A549 (cell line): ENCODE measurements around the gene AEBP1. TPM values are rescaled to one million over a fixed set of nuclear protein-coding genes. Genes with fewer than 3 reads are reported as not detected.

Experiments used
- ATAC-seq, 2 experiments: fragments of 200-7000 bp in 1 of 2; fragments of >200 bp in 1 of 2; cut with Nextera tagmentation in 1 of 2; cut with Tn5 transposase in 1 of 2; 3 replicates each; pipeline versions ENCODE4 v1.8.0 to v1.9.1; 2018 to 2020; ENCODE audit warnings: mild to moderate bottlenecking in 1 of 2, moderate library complexity in 1 of 2
- CTCF ChIA-PET: fragments of 300-600 bp; sonication (Branson Sonifier 250); formaldehyde crosslinking; extraction: SDS; loops from one replicate; lab custom pipeline; 2021; ENCODE audit warnings: antibody characterized with exemption, inconsistent platforms; lab: Yijun Ruan, JAX
- POLR2A ChIA-PET: fragments of 350-600 bp; formaldehyde crosslinking; extraction: SDS; loops from one replicate; lab custom pipeline; 2021; ENCODE audit warnings: antibody characterized with exemption, inconsistent platforms; lab: Yijun Ruan, JAX
- DNase-seq, 2 experiments: peaks; one replicate each; pipeline versions ENCODE4 v3.0.0 to v3.0.0-alpha.2; 2011 to 2016; ENCODE audit warnings: low read depth in 1 of 2, low spot score in 1 of 2
- FAIRE-seq: peaks from 2 replicates; lab custom pipeline; 2011; peaks lifted over from hg19 to GRCh38; lab: Jason Lieb, UNC
- H3K27ac ChIP-seq, 2 experiments: fragments of >200 bp; sonication (Bioruptor Twin); formaldehyde crosslinking; 3 replicates each; pipeline ENCODE4 v1.5.1; 2016 to 2017
- H3K4me1 ChIP-seq: fragments of >200 bp; sonication (Bioruptor Twin); formaldehyde crosslinking; 3 replicates; pipeline ENCODE4 v1.6.1; 2016
- H3K4me2 ChIP-seq: fragments of >200 bp; sonication (Bioruptor Twin); formaldehyde crosslinking; 3 replicates; pipeline ENCODE4 v1.6.1; 2016
- H3K4me3 ChIP-seq: fragments of >200 bp; sonication (Bioruptor Twin); formaldehyde crosslinking; 3 replicates; pipeline ENCODE4 v1.5.1; 2016
- H3K9me3 ChIP-seq: fragments of >200 bp; sonication (Bioruptor Twin); formaldehyde crosslinking; 3 replicates; pipeline ENCODE4 v1.6.1; 2016
- BHLHE40 ChIP-seq: IDR thresholded peaks from 2 replicates; pipeline ENCODE4 v1.6.1; 2012; ENCODE audit warnings: low read depth, low read length, inconsistent platforms
- CBX2 ChIP-seq: fragments of 200-600 bp; sonication (generic); IDR thresholded peaks from 2 replicates; pipeline ENCODE4 v1.6.1; 2016; ENCODE audit warnings: low read depth, mild to moderate bottlenecking, borderline replicate concordance
- FOSB ChIP-seq: fragments of 250-450 bp; sonication (Bioruptor Pico); IDR thresholded peaks from 2 replicates; pipeline ENCODE4 v1.5.0; 2020; ENCODE audit warnings: mild to moderate bottlenecking, moderate library complexity
- FOSL2 ChIP-seq, 2 experiments: fragments of 450-650 bp in 1 of 2; fragments of >200 bp in 1 of 2; sonication (Bioruptor Twin) in 1 of 2; formaldehyde crosslinking; IDR thresholded peaks; 2 replicates each; pipeline versions ENCODE4 v1.5.0 to v1.6.1; 2016 to 2020; ENCODE audit warnings: mild to moderate bottlenecking in 1 of 2, moderate library complexity in 1 of 2
- HOXA7 ChIP-seq: fragments of 250-450 bp; sonication (Bioruptor Pico); IDR thresholded peaks from 2 replicates; pipeline ENCODE4 v1.5.0; 2020; ENCODE audit warnings: mild to moderate bottlenecking, moderate library complexity
- HOXB13 ChIP-seq: fragments of 250-450 bp; sonication (Bioruptor Pico); IDR thresholded peaks from 2 replicates; pipeline ENCODE4 v1.5.0; 2020; ENCODE audit warnings: low read depth, mild to moderate bottlenecking, moderate library complexity
- HOXB5 ChIP-seq: fragments of 250-450 bp; sonication (Bioruptor Pico); IDR thresholded peaks from 2 replicates; pipeline ENCODE4 v1.5.0; 2020; ENCODE audit warnings: mild to moderate bottlenecking, moderate library complexity
- JUN ChIP-seq, 2 experiments: fragments of >200 bp; sonication (Bioruptor Twin); formaldehyde crosslinking; IDR thresholded peaks; 2 replicates in 1 of 2; 3 replicates in 1 of 2; pipeline ENCODE4 v1.6.1; 2016 to 2017
- NR3C1 ChIP-seq: fragments of >200 bp; sonication (Bioruptor Twin); formaldehyde crosslinking; IDR thresholded peaks from 3 replicates; pipeline ENCODE4 v1.6.1; 2017
- RAD21 ChIP-seq, 2 experiments: fragments of >200 bp in 1 of 2; sonication (Bioruptor Twin) in 1 of 2; formaldehyde crosslinking in 1 of 2; IDR thresholded peaks in 1 of 2; conservative IDR thresholded peaks in 1 of 2; 2 replicates in 1 of 2; 3 replicates in 1 of 2; pipeline ENCODE4 v1.6.1; 2012 to 2018; ENCODE audit warnings: inconsistent platforms in 1 of 2
- RCOR1 ChIP-seq: fragments of 150-350 bp; IDR thresholded peaks from 2 replicates; pipeline ENCODE4 v1.6.1; 2014; ENCODE audit warnings: antibody characterized with exemption, low read length, low read depth
- SMC3 ChIP-seq: fragments of >200 bp; sonication (Bioruptor Twin); formaldehyde crosslinking; IDR thresholded peaks from 3 replicates; pipeline ENCODE4 v1.6.1; 2018; ENCODE audit warnings: inconsistent platforms
- WGBS: methylation state at CpG from one replicate; pipeline ENCODE4 v1.1.6; 2017; ENCODE audit errors: missing lambda C conversion rate; 5-methylcytosine and 5-hydroxymethylcytosine counted together
- polyA plus RNA-seq, 4 experiments: library from polyadenylated mRNA; depleted of rRNA in 3 of 4; stranded (reverse); fragments of >200 nt; fragmentation: RNase III in 1 of 4; extraction: RNeasy Plus Mini Kit Qiagen cat#74134 plus additional on column Dnase treatment in 1 of 4; gene quantifications; 2 replicates in 3 of 4; 3 replicates in 1 of 4; pipeline ENCODE4 v1.2.3, GENCODE V29; 2011 to 2017
- TF ChIP-seq, protein P1 (sequence below): IDR thresholded peaks from 2 replicates; pipeline ENCODE4 v1.6.1; 2012
- TF ChIP-seq, protein P2 (sequence below): fragments of >200 bp; sonication (Bioruptor Twin); formaldehyde crosslinking; IDR thresholded peaks from 3 replicates; pipeline ENCODE4 v1.6.1; 2016
- TF ChIP-seq, protein P3 (sequence below): fragments of 200-600 bp; sonication (generic); IDR thresholded peaks from 2 replicates; pipeline ENCODE4 v1.6.1; 2016; ENCODE audit warnings: antibody characterized with exemption, mild to moderate bottlenecking, moderate library complexity
- TF ChIP-seq, protein P4 (sequence below): fragments of >200 bp; sonication (Bioruptor Twin); formaldehyde crosslinking; IDR thresholded peaks from 3 replicates; pipeline ENCODE4 v1.5.1; 2016
- TF ChIP-seq, protein P5 (sequence below): IDR thresholded peaks from 2 replicates; pipeline ENCODE4 v1.6.1; 2012

Gene AEBP1
- polyA plus RNA-seq, 2 of the 4 experiments (the other 2 are of a cell fraction): not detected

DNA sequence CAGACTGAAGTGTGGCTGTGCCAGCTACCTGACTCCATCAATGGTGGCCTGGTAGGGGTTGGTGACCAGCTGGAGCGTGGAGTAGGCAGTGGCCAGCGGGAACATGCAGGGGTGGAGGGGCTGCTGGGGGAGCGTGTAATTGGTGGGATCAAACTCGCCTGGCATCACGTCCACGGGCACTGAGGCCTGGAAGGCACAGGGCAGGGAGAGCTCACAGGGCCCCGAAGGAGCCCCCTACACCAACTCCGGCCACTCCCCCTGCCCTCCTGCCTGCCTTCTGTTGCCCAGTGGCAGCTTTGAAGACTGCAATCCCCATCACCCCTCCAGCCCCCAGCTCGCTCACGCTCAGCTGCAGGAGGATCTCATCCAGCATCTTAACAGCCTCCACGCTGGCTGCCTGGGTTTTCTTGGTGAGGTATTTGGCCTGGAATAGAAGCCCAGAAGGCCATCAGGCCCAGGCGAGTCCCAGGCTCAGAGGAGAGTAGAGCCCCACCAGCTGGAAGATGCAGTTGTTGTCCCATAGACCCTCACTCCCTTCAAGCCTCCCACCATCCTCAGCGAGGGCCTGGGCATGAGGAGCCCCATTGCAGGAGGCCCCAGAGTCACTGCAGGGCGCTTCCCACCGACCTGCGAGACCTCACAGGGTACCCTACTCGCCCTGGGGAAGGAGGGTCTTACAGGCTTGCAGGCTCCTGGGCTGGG lies 12.1 kb downstream of the AEBP1 start:
- H3K27ac ChIP-seq: no peak overlapping the region
- no peak overlapping the region for H3K4me3 ChIP-seq
- no peaks in the 10 kb centered on the region for H3K9me3 ChIP-seq
- CTCF ChIA-PET: interaction anchor here (0.9 to 2.7 kb wide), 4 partner anchors 9 to 80 kb away, joined by 3 to 7 read pairs (median 6); no protein-coding TSS in a partner anchor
- FAIRE-seq: no peak
- TF ChIP-seq SMC3 (no peak), JUN (IDR thresholded peaks at IDR 0.05) (no peak), CBX2 (no peak)
- TF ChIP-seq, all 56 proteins: peak for 0
- DNase-seq (no peak), ATAC-seq (no peak)
- peaks cover 4% of the 10 kb centered on the region; the same call in 1 of the 3 replicates for H3K4me1 ChIP-seq
- POLR2A ChIA-PET: no interaction called here
- H3K4me2 ChIP-seq: no peak overlapping the region
- 91% methylated on average over 12 of the region's 17 CpGs for WGBS

DNA sequence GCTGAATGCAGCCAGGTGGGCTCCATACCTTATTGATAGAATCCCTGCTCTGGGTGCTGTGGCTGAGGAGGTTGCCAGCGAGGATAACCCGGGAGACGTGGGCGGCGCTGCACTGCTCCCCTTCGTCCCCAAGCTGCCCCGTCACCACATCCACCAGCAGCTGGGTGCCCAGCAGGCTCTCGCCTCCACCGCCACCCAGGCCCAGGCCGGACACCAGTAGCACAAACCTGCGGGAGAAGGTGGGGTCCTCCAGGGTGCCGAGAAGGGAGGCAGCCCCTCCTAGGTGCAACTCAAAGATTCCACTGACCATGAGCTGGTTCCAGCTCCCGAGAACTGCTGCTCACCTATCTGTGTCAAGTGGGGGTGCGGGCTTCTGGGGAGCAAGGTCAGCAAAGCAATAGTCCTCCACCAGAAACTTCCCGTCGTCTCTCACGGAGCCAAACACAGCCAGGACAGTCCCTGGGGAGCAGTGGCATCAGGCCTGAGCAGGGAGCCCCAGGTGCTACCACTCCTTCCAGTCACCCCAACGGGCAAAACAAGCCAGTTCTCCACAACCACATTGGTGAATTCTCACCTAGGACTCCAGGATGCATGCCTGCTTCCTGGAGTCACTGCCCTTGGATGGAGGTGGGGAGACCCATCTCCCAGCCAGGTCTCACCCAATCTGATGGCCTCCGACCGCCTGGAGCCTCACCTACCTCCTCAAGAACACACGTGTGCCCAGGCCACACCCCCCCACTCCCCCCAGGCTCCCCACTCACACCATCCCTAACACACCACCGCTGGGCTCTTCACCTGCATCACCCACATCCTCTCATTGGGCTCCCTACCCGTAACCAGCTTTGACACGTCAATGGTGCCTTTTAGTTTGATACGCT lies 12.9 kb downstream of the AEBP1 start:
- CTCF ChIA-PET: interaction anchor here (0.9 to 2.7 kb wide), 4 partner anchors 10 to 25 kb away, joined by 3 to 7 read pairs (median 4); no protein-coding TSS in a partner anchor
- no peak for TF ChIP-seq FOSB
- TF ChIP-seq NR3C1: no peak
- TF ChIP-seq HOXB13 (CRISPR knock-in tag): no peak
- no peak for TF ChIP-seq HOXA7 (CRISPR knock-in tag)
- POLR2A ChIA-PET: no interaction called here

DNA sequence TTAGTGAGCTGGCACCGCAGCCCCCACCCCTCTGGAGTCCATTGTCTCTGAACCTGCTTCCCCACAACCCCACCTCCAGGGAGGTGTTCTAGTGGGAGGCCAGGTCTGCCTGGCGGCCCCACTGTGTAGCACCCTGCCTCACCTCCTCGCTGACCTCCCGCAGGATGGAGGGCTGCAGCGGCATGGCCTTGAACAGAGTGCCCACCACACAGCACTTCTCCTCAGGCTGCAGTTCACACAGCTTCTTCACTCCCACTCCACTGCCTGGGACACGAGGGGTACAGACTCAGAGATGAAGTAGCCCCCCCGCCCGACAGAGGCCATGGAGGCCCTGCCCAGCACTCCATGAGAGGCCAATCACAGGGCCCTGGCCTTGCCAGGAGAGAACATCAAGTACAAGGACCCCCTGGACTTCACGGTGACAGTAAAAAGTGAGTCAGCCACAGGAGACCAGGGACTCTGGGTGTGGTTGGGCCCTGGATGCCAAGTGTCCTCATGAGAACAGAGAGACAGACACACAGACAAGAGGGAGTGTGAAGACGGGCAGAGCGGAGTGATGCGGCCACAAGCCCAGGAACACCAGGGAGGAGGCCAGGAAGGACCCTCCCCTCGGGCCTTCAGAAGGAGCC lies 13.8 kb downstream of the AEBP1 start:
- no peak overlapping the region for H3K27ac ChIP-seq
- 90% methylated on average over 13 of the region's 13 CpGs for WGBS
- H3K9me3 ChIP-seq: no peaks in the 10 kb centered on the region
- ATAC-seq (no peak), FAIRE-seq (no peak), DNase-seq (no peak)
- TF ChIP-seq, protein P1, sequence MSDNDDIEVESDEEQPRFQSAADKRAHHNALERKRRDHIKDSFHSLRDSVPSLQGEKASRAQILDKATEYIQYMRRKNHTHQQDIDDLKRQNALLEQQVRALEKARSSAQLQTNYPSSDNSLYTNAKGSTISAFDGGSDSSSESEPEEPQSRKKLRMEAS: no peak
- TF ChIP-seq RAD21 (conservative IDR thresholded peaks at IDR 0.05 in 1 of 2, IDR thresholded peaks at IDR 0.05 in 1 of 2) (no peak), BHLHE40 (no peak), FOSL2 (IDR thresholded peaks at IDR 0.05) (no peak), FOSL2 (CRISPR knock-in tag; IDR thresholded peaks at IDR 0.05) (no peak), RCOR1 (no peak), HOXB5 (CRISPR knock-in tag) (no peak), HOXB13 (CRISPR knock-in tag) (no peak)
- TF ChIP-seq, protein P2, sequence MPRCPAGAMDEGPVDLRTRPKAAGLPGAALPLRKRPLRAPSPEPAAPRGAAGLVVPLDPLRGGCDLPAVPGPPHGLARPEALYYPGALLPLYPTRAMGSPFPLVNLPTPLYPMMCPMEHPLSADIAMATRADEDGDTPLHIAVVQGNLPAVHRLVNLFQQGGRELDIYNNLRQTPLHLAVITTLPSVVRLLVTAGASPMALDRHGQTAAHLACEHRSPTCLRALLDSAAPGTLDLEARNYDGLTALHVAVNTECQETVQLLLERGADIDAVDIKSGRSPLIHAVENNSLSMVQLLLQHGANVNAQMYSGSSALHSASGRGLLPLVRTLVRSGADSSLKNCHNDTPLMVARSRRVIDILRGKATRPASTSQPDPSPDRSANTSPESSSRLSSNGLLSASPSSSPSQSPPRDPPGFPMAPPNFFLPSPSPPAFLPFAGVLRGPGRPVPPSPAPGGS: no peak
- TF ChIP-seq, protein P3, sequence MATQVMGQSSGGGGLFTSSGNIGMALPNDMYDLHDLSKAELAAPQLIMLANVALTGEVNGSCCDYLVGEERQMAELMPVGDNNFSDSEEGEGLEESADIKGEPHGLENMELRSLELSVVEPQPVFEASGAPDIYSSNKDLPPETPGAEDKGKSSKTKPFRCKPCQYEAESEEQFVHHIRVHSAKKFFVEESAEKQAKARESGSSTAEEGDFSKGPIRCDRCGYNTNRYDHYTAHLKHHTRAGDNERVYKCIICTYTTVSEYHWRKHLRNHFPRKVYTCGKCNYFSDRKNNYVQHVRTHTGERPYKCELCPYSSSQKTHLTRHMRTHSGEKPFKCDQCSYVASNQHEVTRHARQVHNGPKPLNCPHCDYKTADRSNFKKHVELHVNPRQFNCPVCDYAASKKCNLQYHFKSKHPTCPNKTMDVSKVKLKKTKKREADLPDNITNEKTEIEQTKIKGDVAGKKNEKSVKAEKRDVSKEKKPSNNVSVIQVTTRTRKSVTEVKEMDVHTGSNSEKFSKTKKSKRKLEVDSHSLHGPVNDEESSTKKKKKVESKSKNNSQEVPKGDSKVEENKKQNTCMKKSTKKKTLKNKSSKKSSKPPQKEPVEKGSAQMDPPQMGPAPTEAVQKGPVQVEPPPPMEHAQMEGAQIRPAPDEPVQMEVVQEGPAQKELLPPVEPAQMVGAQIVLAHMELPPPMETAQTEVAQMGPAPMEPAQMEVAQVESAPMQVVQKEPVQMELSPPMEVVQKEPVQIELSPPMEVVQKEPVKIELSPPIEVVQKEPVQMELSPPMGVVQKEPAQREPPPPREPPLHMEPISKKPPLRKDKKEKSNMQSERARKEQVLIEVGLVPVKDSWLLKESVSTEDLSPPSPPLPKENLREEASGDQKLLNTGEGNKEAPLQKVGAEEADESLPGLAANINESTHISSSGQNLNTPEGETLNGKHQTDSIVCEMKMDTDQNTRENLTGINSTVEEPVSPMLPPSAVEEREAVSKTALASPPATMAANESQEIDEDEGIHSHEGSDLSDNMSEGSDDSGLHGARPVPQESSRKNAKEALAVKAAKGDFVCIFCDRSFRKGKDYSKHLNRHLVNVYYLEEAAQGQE: no peak
- TF ChIP-seq, protein P4, sequence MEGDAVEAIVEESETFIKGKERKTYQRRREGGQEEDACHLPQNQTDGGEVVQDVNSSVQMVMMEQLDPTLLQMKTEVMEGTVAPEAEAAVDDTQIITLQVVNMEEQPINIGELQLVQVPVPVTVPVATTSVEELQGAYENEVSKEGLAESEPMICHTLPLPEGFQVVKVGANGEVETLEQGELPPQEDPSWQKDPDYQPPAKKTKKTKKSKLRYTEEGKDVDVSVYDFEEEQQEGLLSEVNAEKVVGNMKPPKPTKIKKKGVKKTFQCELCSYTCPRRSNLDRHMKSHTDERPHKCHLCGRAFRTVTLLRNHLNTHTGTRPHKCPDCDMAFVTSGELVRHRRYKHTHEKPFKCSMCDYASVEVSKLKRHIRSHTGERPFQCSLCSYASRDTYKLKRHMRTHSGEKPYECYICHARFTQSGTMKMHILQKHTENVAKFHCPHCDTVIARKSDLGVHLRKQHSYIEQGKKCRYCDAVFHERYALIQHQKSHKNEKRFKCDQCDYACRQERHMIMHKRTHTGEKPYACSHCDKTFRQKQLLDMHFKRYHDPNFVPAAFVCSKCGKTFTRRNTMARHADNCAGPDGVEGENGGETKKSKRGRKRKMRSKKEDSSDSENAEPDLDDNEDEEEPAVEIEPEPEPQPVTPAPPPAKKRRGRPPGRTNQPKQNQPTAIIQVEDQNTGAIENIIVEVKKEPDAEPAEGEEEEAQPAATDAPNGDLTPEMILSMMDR: no peak
- TF ChIP-seq, protein P5, sequence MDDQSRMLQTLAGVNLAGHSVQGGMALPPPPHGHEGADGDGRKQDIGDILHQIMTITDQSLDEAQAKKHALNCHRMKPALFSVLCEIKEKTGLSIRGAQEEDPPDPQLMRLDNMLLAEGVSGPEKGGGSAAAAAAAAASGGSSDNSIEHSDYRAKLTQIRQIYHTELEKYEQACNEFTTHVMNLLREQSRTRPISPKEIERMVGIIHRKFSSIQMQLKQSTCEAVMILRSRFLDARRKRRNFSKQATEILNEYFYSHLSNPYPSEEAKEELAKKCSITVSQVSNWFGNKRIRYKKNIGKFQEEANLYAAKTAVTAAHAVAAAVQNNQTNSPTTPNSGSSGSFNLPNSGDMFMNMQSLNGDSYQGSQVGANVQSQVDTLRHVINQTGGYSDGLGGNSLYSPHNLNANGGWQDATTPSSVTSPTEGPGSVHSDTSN: no peak
- H3K4me3 ChIP-seq: no peak overlapping the region
- POLR2A ChIA-PET: no interaction called here
- H3K4me1 ChIP-seq: peaks cover 12% of the 10 kb centered on the region
- no peak overlapping the region for H3K4me2 ChIP-seq
- CTCF ChIA-PET: interaction anchor here (0.9 to 2.7 kb wide), 2 partner anchors 12 to 13 kb away, joined by 4 to 7 read pairs; no protein-coding TSS in a partner anchor

More for the DNA sequence above, 12.9 kb downstream of the AEBP1 start:
- 89% methylated on average over 12 of the region's 25 CpGs for WGBS
- no peak overlapping the region for H3K4me2 ChIP-seq
- H3K27ac ChIP-seq: no peak overlapping the region
- H3K4me1 ChIP-seq: peaks cover 11% of the 10 kb centered on the region
- H3K4me3 ChIP-seq: no peak overlapping the region
- FAIRE-seq: no peak
- DNase-seq: no peak
- H3K9me3 ChIP-seq: no peaks in the 10 kb centered on the region
- no peak for ATAC-seq
